Measurements from ENCODE around the gene MTG1. TPM values are rescaled to one million over a fixed set of nuclear protein-coding genes. Genes with fewer than 3 reads are reported as not detected.
"Not testable (repeated sequence)": the region's sequence is repeated elsewhere in the genome, so short reads cannot be mapped to it uniquely, and the experiment has no call there.

Gene MTG1
- total RNA-seq, 1 donor from 2014 or later = 57.5 TPM

DNA sequence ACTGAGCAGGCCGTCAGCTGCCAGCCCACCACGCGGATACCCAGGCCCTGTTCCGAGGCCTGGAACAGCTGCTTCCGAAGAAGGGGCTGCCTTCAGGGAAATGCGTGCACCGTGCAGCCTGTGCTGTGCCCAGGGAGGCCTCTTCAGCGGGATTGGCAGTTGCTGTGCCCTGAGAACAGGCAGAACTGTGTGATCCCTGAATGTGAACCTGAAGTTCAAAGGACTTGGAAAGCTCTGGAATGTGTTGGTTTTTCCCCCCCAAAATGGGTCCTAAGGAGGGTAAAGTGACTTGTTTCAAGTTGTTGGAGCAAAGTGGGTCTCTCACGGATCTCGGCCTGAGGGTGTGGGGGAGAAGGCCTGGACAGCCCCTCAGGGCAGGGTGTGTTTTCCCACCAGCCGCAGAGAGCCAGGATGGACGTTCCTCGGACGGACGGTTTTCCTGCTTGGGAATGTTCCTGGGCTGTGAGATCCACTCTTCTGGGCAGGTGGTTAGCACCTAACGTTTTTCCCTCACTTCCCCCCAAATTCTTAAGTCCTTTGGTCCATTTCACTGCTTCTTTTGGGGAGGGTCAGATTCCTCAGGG, 28.4 kb downstream of the MTG1 start:
- Histone ChIP-seq H3K4me3 (no peak overlapping the region), H3K36me3 (peaks cover 0 to 4% of the 10 kb centered on the region in 2 donors), H3K4me1 (no peaks in the 10 kb centered on the region), H3K27me3 (no peaks in the 10 kb centered on the region), H3K9me3 (no peaks in the 10 kb centered on the region), H3K27ac (no peak overlapping the region)
- no peak for DNase-seq (ENCODE audit: extremely low spot score in 2 of 2)
- intact Hi-C loops (cut with DNase I) = no loop called here
- TF ChIP-seq POLR2AphosphoS5 (IDR thresholded peaks at IDR 0.05; ENCODE audit: insufficient read depth in 1 of 2, low read depth in 1 of 2) (no peak), POLR2A (IDR thresholded peaks at IDR 0.05) (no peak)
- TF ChIP-seq, protein P1, sequence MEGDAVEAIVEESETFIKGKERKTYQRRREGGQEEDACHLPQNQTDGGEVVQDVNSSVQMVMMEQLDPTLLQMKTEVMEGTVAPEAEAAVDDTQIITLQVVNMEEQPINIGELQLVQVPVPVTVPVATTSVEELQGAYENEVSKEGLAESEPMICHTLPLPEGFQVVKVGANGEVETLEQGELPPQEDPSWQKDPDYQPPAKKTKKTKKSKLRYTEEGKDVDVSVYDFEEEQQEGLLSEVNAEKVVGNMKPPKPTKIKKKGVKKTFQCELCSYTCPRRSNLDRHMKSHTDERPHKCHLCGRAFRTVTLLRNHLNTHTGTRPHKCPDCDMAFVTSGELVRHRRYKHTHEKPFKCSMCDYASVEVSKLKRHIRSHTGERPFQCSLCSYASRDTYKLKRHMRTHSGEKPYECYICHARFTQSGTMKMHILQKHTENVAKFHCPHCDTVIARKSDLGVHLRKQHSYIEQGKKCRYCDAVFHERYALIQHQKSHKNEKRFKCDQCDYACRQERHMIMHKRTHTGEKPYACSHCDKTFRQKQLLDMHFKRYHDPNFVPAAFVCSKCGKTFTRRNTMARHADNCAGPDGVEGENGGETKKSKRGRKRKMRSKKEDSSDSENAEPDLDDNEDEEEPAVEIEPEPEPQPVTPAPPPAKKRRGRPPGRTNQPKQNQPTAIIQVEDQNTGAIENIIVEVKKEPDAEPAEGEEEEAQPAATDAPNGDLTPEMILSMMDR (IDR thresholded peaks at IDR 0.05) = no peak

GRCh38 chr10:133422807-133423771, 29.1 kb downstream of the MTG1 start:
- H3K27ac ChIP-seq = no peak overlapping the region
- no peaks in the 10 kb centered on the region for H3K4me1 ChIP-seq
- peak overlapping the region in 1 of 2 donors; percentile 19 for H3K4me3 ChIP-seq
- no peak for DNase-seq (ENCODE audit: extremely low spot score in 2 of 2)
- H3K36me3 ChIP-seq = peaks cover 0 to 4% of the 10 kb centered on the region in 2 donors
- intact Hi-C loops (cut with DNase I) = no loop called here
- TF ChIP-seq POLR2AphosphoS5 (IDR thresholded peaks at IDR 0.05; ENCODE audit: insufficient read depth in 1 of 2, low read depth in 1 of 2) = no peak
- no peak for TF ChIP-seq POLR2A (IDR thresholded peaks at IDR 0.05)
- TF ChIP-seq, protein P1 (IDR thresholded peaks at IDR 0.05) = no peak
- H3K27me3 ChIP-seq = no peaks in the 10 kb centered on the region
- H3K9me3 ChIP-seq = no peaks in the 10 kb centered on the region

- H3K9me3 ChIP-seq; H3K4me3 ChIP-seq; intact Hi-C loops (cut with DNase I); H3K36me3 ChIP-seq; DNase-seq (ENCODE audit: extremely low spot score in 2 of 2); H3K27ac ChIP-seq; H3K4me1 ChIP-seq; H3K27me3 ChIP-seq: not testable (repeated sequence)
Observed at GRCh38 chr10:133424102-133424501, 30.1 kb downstream of the MTG1 start.

GRCh38 chr10:133424601-133425000, 30.6 kb downstream of the MTG1 start, which contains the start of gene SPRN:
Gene SPRN, minus strand, starts transcription at chr10:133424625. Its CDS starts 944 bp downstream, at chr10:133423681.
- H3K9me3 ChIP-seq; H3K27ac ChIP-seq; DNase-seq (ENCODE audit: extremely low spot score in 2 of 2); H3K4me3 ChIP-seq; H3K27me3 ChIP-seq; H3K4me1 ChIP-seq; H3K36me3 ChIP-seq; intact Hi-C loops (cut with DNase I): not testable (repeated sequence)

GRCh38 chr10:133429571-133429970, 35.6 kb downstream of the MTG1 start:
- intact Hi-C loops (cut with DNase I); H3K27ac ChIP-seq; H3K27me3 ChIP-seq; DNase-seq (ENCODE audit: extremely low spot score in 2 of 2); H3K4me3 ChIP-seq; H3K36me3 ChIP-seq; H3K9me3 ChIP-seq; H3K4me1 ChIP-seq: not testable (repeated sequence)

DNA sequence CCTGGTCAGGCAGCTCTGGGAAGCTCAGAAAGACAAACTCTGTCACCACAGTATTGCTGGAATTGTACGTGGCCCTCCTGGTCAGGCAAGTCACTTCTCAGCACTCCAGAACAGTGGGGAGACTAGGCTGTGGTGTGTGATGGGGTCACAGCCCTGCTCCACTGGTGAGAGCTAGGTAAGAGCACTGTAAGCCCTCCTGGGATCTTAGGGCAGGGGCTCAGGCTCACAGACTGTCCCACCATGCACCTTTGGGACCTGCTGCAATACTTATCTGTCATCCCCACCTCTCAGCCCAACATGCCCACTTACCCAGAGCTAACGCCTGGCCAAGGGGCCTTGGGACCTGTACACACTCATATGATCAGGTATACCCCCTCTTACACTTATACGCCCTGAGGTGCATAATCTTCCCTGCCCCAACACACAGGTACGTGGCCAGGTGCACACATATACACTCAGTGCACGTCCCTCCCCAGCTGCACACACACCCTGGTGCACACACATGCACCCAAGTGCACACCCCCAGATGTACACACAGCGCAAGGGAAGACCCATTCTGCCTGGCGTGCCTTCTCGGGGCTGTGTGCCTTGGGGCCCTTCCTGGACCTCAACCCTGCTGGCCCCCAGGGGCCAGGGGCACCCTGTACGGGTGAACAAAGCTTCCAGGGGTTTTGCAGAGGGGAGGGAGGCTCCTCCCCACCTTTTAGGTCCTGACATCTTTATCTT, 38.1 kb downstream of the MTG1 start:
- DNase-seq (ENCODE audit: extremely low spot score in 2 of 2); H3K4me1 ChIP-seq; H3K36me3 ChIP-seq; H3K27me3 ChIP-seq; H3K9me3 ChIP-seq; H3K27ac ChIP-seq; intact Hi-C loops (cut with DNase I); H3K4me3 ChIP-seq: not testable (repeated sequence)

DNA sequence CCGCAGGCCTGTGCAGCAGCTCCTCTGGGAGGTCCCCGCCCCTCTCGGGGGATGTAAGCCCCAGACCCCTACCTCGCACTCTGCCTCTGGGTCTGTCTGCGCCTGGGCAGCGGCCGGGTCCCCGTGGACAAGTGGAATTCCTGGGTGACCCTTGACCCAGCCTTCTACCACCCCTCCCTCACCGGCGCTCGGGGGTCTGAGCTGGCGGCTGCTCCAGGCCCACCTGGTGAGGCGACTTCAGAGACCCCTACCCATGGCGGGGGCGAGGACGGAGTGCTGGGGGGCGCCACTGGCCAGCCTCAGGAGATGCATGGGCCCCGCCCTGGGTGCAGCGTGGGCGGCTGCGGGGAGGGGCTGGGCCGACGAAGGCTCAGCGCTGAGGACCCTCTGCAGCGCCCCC, 38.8 kb downstream of the MTG1 start:
- H3K9me3 ChIP-seq; H3K4me1 ChIP-seq; H3K27me3 ChIP-seq; intact Hi-C loops (cut with DNase I); H3K27ac ChIP-seq; H3K36me3 ChIP-seq; H3K4me3 ChIP-seq; DNase-seq (ENCODE audit: extremely low spot score in 2 of 2): not testable (repeated sequence)
